Stimulated activated naive B cell treated with anti-CD40 and anti-IgM and Interleukin-4, amounts not matched to agents 10 μg/mL and 1 μg/mL and 100 μg/mL, for 72 hours (primary cell): ENCODE results near the gene TRAIP.
"Not testable (repeated sequence)": the region's sequence is repeated elsewhere in the genome, so short reads cannot be mapped to it uniquely, and the experiment has no call there.

ENCODE experiments used
- ATAC-seq, 2 donors: fragments of 150-1000 bp; cut with Tn5 transposase; replicated peaks; 2 replicates each; pipeline ENCODE4 v1.10.0; 2021; ENCODE audit warnings: moderate library complexity in 1 of 2
- DNase-seq: peaks from one replicate; pipeline ENCODE4 v3.0.0; 2021
- H3K27ac Mint-ChIP-seq: one replicate; pipeline ENCODE4 v1.8.0; 2022; ENCODE audit warnings: mild to moderate bottlenecking, mixed read lengths
- H3K27me3 Mint-ChIP-seq, 2 donors: one replicate each; pipeline ENCODE4 v1.8.0; 2022; ENCODE audit warnings: mixed read lengths in 2 of 2
- H3K36me3 Mint-ChIP-seq, 2 donors: one replicate each; pipeline ENCODE4 v1.8.0; 2022; ENCODE audit warnings: mixed read lengths in 2 of 2, mild to moderate bottlenecking in 1 of 2
- H3K4me1 Mint-ChIP-seq, 2 donors: one replicate each; pipeline ENCODE4 v1.8.0; 2022; ENCODE audit warnings: mixed read lengths in 2 of 2, mild to moderate bottlenecking in 1 of 2
- H3K4me3 Mint-ChIP-seq, 2 donors: one replicate each; pipeline ENCODE4 v1.8.0; 2022; ENCODE audit warnings: mild to moderate bottlenecking in 2 of 2, mixed read lengths in 2 of 2, moderate library complexity in 1 of 2
- H3K9me3 Mint-ChIP-seq, 2 donors: one replicate each; pipeline ENCODE4 v1.8.0; 2022; ENCODE audit warnings: mixed read lengths in 2 of 2, mild to moderate bottlenecking in 1 of 2

TRAIP gene

GRCh38 chr3:49823131-49823530, 33.2 kb downstream of the TRAIP start:
- not testable (repeated sequence) for H3K9me3 Mint-ChIP-seq, ATAC-seq, DNase-seq, H3K27me3 Mint-ChIP-seq, H3K27ac Mint-ChIP-seq, H3K36me3 Mint-ChIP-seq, H3K4me1 Mint-ChIP-seq, H3K4me3 Mint-ChIP-seq

- ATAC-seq (peak; percentile 84 to 93), DNase-seq (peak; percentile 17)
- peaks cover 22 to 55% of the 10 kb centered on the region in 2 donors for H3K4me1 Mint-ChIP-seq
- peak within 1 kb of the TSS; percentile 96 for H3K27ac Mint-ChIP-seq
- peaks cover 6 to 28% of the 10 kb centered on the region in 2 donors for H3K36me3 Mint-ChIP-seq
- no peaks in the 10 kb centered on the region for H3K27me3 Mint-ChIP-seq
- H3K4me3 Mint-ChIP-seq: peak within 1 kb of the TSS; percentile 94 to 96
- H3K9me3 Mint-ChIP-seq: no peaks in the 10 kb centered on the region
Measured at GRCh38 chr3:49813497-49814174, 42.7 kb downstream of the TRAIP start, which contains the start of gene UBA7. UBA7 (minus strand) TSS chr3:49813953; CDS start chr3:49813787, 166 bp downstream.

GRCh38 chr3:49812916-49813496, 43.4 kb downstream of the TRAIP start:
- ATAC-seq (peak in 1 of 2 donors; percentile 17), DNase-seq (no peak)
- peaks cover 28 to 62% of the 10 kb centered on the region in 2 donors for H3K4me1 Mint-ChIP-seq
- no peaks in the 10 kb centered on the region for H3K27me3 Mint-ChIP-seq
- no peaks in the 10 kb centered on the region for H3K9me3 Mint-ChIP-seq
- peak overlapping the region; percentile 96 for H3K27ac Mint-ChIP-seq
- peaks cover 6 to 31% of the 10 kb centered on the region in 2 donors for H3K36me3 Mint-ChIP-seq
- peak overlapping the region; percentile 94 to 96 for H3K4me3 Mint-ChIP-seq

GRCh38 chr3:49807431-49808114, 48.8 kb downstream of the TRAIP start:
- H3K27ac Mint-ChIP-seq: peak overlapping the region; percentile 92
- H3K9me3 Mint-ChIP-seq: no peaks in the 10 kb centered on the region
- H3K4me1 Mint-ChIP-seq: peaks cover 64 to 86% of the 10 kb centered on the region in 2 donors
- no peak overlapping the region for H3K4me3 Mint-ChIP-seq
- no peaks in the 10 kb centered on the region for H3K27me3 Mint-ChIP-seq
- DNase-seq (no peak), ATAC-seq (no peak)
- peaks cover 6 to 31% of the 10 kb centered on the region in 2 donors for H3K36me3 Mint-ChIP-seq

GRCh38 chr3:49806850-49807249, 49.5 kb downstream of the TRAIP start:
- ATAC-seq (no peak), DNase-seq (no peak)
- Mint-ChIP-seq H3K27ac (peak overlapping the region; percentile 92), H3K9me3 (no peaks in the 10 kb centered on the region), H3K27me3 (peaks cover under 1 to 5% of the 10 kb centered on the region in 2 donors), H3K36me3 (peaks cover 6 to 31% of the 10 kb centered on the region in 2 donors), H3K4me3 (no peak overlapping the region), H3K4me1 (peaks cover 65 to 86% of the 10 kb centered on the region in 2 donors)

- Mint-ChIP-seq H3K27me3 (peaks cover 8 to 12% of the 10 kb centered on the region in 2 donors), H3K27ac (peak overlapping the region; percentile 93), H3K4me3 (peak overlapping the region; percentile 57 to 76), H3K4me1 (peaks cover 60 to 83% of the 10 kb centered on the region in 2 donors), H3K9me3 (no peaks in the 10 kb centered on the region), H3K36me3 (peaks cover 4 to 25% of the 10 kb centered on the region in 2 donors)
- DNase-seq (no peak), ATAC-seq (no peak)
Measured at GRCh38 chr3:49805897-49806701, 50.3 kb downstream of the TRAIP start.

GRCh38 chr3:49805367-49805782, 51.0 kb downstream of the TRAIP start:
- peak overlapping the region; percentile 93 for H3K27ac Mint-ChIP-seq
- peaks cover 4 to 20% of the 10 kb centered on the region in 2 donors for H3K36me3 Mint-ChIP-seq
- peaks cover 9 to 15% of the 10 kb centered on the region in 2 donors for H3K27me3 Mint-ChIP-seq
- DNase-seq (peak; percentile 23), ATAC-seq (peak in 1 of 2 donors; percentile 22)
- H3K4me1 Mint-ChIP-seq: peaks cover 59 to 80% of the 10 kb centered on the region in 2 donors
- H3K4me3 Mint-ChIP-seq: peak overlapping the region; percentile 57 to 76
- no peaks in the 10 kb centered on the region for H3K9me3 Mint-ChIP-seq

GRCh38 chr3:49804141-49805041, 52.0 kb downstream of the TRAIP start:
- peaks cover 53 to 70% of the 10 kb centered on the region in 2 donors for H3K4me1 Mint-ChIP-seq
- H3K9me3 Mint-ChIP-seq: no peaks in the 10 kb centered on the region
- no peak for DNase-seq
- H3K27ac Mint-ChIP-seq: peak overlapping the region; percentile 93
- H3K36me3 Mint-ChIP-seq: peaks cover under 1 to 10% of the 10 kb centered on the region in 2 donors
- peak in 1 of 2 donors; percentile 0 for ATAC-seq
- H3K27me3 Mint-ChIP-seq: peaks cover 9 to 15% of the 10 kb centered on the region in 2 donors
- H3K4me3 Mint-ChIP-seq: peak overlapping the region; percentile 84

GRCh38 chr3:49803465-49804140, 52.8 kb downstream of the TRAIP start:
- peak; percentile 44 for DNase-seq
- peak; percentile 33 to 40 for ATAC-seq

GRCh38 chr3:49802719-49803464, 53.5 kb downstream of the TRAIP start, which contains the start of gene INKA1:
INKA1 (plus strand) TSS chr3:49803261; CDS start chr3:49803393, 132 bp downstream.
- peak; percentile 78 for DNase-seq
- H3K9me3 Mint-ChIP-seq: no peaks in the 10 kb centered on the region

More at GRCh38 chr3:49803465-49804140, 52.8 kb downstream of the TRAIP start:
- H3K4me1 Mint-ChIP-seq: peaks cover 52 to 62% of the 10 kb centered on the region in 2 donors
- no peaks in the 10 kb centered on the region for H3K9me3 Mint-ChIP-seq
- peaks cover 0 to 3% of the 10 kb centered on the region in 2 donors for H3K36me3 Mint-ChIP-seq
- H3K27me3 Mint-ChIP-seq: peaks cover 9 to 22% of the 10 kb centered on the region in 2 donors
- H3K4me3 Mint-ChIP-seq: peak overlapping the region; percentile 84
- H3K27ac Mint-ChIP-seq: peak overlapping the region; percentile 72

GRCh38 chr3:49801160-49801559, 55.2 kb downstream of the TRAIP start:
- Mint-ChIP-seq H3K4me1 (peaks cover 28 to 38% of the 10 kb centered on the region in 2 donors), H3K4me3 (no peak overlapping the region), H3K27me3 (peaks cover 9 to 22% of the 10 kb centered on the region in 2 donors), H3K36me3 (no peaks in the 10 kb centered on the region), H3K27ac (no peak overlapping the region), H3K9me3 (no peaks in the 10 kb centered on the region)
- DNase-seq (no peak), ATAC-seq (no peak)

More at GRCh38 chr3:49802719-49803464, 53.5 kb downstream of the TRAIP start, which contains the start of gene INKA1:
- Mint-ChIP-seq H3K27ac (peak within 1 kb of the TSS; percentile 87), H3K36me3 (no peaks in the 10 kb centered on the region), H3K4me1 (peaks cover 44 to 55% of the 10 kb centered on the region in 2 donors), H3K27me3 (peaks cover 9 to 22% of the 10 kb centered on the region in 2 donors), H3K4me3 (peak within 1 kb of the TSS; percentile 84)
- ATAC-seq: peak; percentile 75 to 78

GRCh38 chr3:49799761-49800160, 56.6 kb downstream of the TRAIP start, which contains the start of gene CDHR4:
CDHR4 (minus strand) TSS chr3:49799873; CDS start chr3:49799812, 61 bp downstream.
- peaks cover 9 to 22% of the 10 kb centered on the region in 2 donors for H3K27me3 Mint-ChIP-seq

More at GRCh38 chr3:49799761-49800160, 56.6 kb downstream of the TRAIP start, which contains the start of gene CDHR4:
- no peak for DNase-seq
- Mint-ChIP-seq H3K36me3 (no peaks in the 10 kb centered on the region), H3K9me3 (no peaks in the 10 kb centered on the region), H3K27ac (no peak within 1 kb of the TSS), H3K4me3 (no peak within 1 kb of the TSS), H3K4me1 (peaks cover 14 to 24% of the 10 kb centered on the region in 2 donors)
- ATAC-seq: no peak
